ENCODE measurements around the gene MAN1C1. TPM values are rescaled to one million over a fixed set of nuclear protein-coding genes. Genes with fewer than 3 reads are reported as not detected.

MAN1C1 gene
- total RNA-seq, 1 experiment from 2014 or later = 1.2 TPM

DNA sequence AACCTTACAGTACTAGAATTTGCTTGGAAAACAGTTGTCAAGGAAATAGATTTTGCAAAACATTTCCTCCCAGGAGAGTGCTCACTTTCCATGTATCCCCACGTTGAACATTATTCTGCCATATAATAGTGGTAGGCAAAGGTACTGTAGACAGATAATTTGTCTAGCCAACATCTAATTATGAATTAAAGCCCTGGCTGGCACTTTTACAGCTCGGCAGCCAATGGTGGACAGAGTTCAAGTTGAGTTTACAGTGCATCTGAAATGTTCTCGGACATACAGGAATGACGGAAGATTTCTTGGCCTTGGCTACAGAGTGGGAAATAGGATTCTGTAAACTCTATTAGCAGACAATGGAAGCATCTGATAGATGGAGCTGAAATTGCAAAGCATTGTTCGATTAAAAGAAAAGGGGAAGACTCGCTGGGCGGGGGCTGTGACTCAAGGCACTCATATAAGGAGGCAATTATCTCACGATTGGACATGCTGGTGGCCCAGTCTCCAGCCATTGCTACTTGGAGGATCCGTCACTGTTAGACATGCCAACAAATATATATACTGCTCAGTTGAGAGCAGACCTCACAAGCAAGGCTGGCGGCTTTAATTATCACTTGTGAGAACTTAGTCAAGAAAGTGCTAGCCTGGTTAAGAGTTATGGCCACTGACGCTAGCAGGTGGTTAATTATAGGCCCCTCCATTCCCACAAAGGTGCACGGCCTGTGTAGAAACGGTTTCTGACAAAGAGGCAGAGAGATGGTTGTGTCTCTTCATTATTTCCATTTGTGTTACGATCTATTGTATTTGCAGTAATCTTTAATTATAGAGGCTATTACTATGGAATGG is 48.0 kb downstream of the MAN1C1 start:
- no peaks in the 10 kb centered on the region for H3K27me3 ChIP-seq (ENCODE audit: insufficient read depth, low read length)
- no TSS peak for BruUV-seq (replicated peaks)
- POLR2A ChIA-PET = no interaction called here

More for the DNA sequence above, 48.0 kb downstream of the MAN1C1 start:
- Histone ChIP-seq H3K9ac (ENCODE audit: low read length) (no peak overlapping the region), H3K9me3 (ENCODE audit: control insufficient read depth in 1 of 2, insufficient read depth in 1 of 2, low read depth in 1 of 2, low read length in 2 of 2) (no peaks in the 10 kb centered on the region), H3K27ac (ENCODE audit: low read depth, low read length) (no peak overlapping the region), H3K4me2 (ENCODE audit: low read length) (no peak overlapping the region), H2AFZ (ENCODE audit: low read depth, low read length, poor library complexity, severe bottlenecking) (no peak overlapping the region), H3K4me3 (replicated peaks in 1 of 2; ENCODE audit: low read depth in 1 of 2, low read length in 2 of 2) (no peak overlapping the region), H3K9me2 (ENCODE audit: insufficient read depth) (no peaks in the 10 kb centered on the region), H3K4me1 (ENCODE audit: control insufficient read depth in 1 of 2, insufficient read depth in 2 of 2, low read length in 2 of 2) (no peaks in the 10 kb centered on the region), H3K79me2 (ENCODE audit: insufficient read depth, low read length) (no peaks in the 10 kb centered on the region), H3K36me3 (ENCODE audit: control insufficient read depth in 1 of 2, insufficient read depth in 2 of 2, low read length in 2 of 2) (no peaks in the 10 kb centered on the region), H4K20me1 (ENCODE audit: insufficient read depth) (no peaks in the 10 kb centered on the region)
- TF ChIP-seq TCF7L2 (IDR thresholded peaks at IDR 0.05; ENCODE audit: borderline replicate concordance, extremely low read depth, insufficient read depth, insufficient read length) (no peak), EZH2phosphoT487 (IDR thresholded peaks at IDR 0.05; ENCODE audit: borderline replicate concordance) (no peak), SIN3A (IDR thresholded peaks at IDR 0.05; ENCODE audit: low read depth) (no peak), YY1 (IDR thresholded peaks at IDR 0.05; ENCODE audit: extremely low read depth, insufficient replicate concordance, low read depth, low read length) (no peak), EGR1 (IDR thresholded peaks at IDR 0.05; ENCODE audit: low read depth) (no peak), ZFX (IDR thresholded peaks at IDR 0.05) (no peak), ELF1 (IDR thresholded peaks at IDR 0.05; ENCODE audit: borderline replicate concordance, low read depth) (no peak), CEBPB (IDR thresholded peaks at IDR 0.05; ENCODE audit: low read depth) (no peak), POLR2AphosphoS5 (IDR thresholded peaks at IDR 0.05; ENCODE audit: low read depth, low read length) (no peak), SRF (IDR thresholded peaks at IDR 0.05; ENCODE audit: low read depth) (no peak), JUND (IDR thresholded peaks at IDR 0.05) (no peak), EZH2 (IDR thresholded peaks at IDR 0.05) (no peak), POLR2A (IDR thresholded peaks at IDR 0.05; ENCODE audit: borderline replicate concordance, extremely low read depth, insufficient read depth, insufficient read length) (no peak)
- TF ChIP-seq, protein P1, sequence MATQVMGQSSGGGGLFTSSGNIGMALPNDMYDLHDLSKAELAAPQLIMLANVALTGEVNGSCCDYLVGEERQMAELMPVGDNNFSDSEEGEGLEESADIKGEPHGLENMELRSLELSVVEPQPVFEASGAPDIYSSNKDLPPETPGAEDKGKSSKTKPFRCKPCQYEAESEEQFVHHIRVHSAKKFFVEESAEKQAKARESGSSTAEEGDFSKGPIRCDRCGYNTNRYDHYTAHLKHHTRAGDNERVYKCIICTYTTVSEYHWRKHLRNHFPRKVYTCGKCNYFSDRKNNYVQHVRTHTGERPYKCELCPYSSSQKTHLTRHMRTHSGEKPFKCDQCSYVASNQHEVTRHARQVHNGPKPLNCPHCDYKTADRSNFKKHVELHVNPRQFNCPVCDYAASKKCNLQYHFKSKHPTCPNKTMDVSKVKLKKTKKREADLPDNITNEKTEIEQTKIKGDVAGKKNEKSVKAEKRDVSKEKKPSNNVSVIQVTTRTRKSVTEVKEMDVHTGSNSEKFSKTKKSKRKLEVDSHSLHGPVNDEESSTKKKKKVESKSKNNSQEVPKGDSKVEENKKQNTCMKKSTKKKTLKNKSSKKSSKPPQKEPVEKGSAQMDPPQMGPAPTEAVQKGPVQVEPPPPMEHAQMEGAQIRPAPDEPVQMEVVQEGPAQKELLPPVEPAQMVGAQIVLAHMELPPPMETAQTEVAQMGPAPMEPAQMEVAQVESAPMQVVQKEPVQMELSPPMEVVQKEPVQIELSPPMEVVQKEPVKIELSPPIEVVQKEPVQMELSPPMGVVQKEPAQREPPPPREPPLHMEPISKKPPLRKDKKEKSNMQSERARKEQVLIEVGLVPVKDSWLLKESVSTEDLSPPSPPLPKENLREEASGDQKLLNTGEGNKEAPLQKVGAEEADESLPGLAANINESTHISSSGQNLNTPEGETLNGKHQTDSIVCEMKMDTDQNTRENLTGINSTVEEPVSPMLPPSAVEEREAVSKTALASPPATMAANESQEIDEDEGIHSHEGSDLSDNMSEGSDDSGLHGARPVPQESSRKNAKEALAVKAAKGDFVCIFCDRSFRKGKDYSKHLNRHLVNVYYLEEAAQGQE (IDR thresholded peaks at IDR 0.05; ENCODE audit: low read depth) = no peak
- TF ChIP-seq, protein P2, sequence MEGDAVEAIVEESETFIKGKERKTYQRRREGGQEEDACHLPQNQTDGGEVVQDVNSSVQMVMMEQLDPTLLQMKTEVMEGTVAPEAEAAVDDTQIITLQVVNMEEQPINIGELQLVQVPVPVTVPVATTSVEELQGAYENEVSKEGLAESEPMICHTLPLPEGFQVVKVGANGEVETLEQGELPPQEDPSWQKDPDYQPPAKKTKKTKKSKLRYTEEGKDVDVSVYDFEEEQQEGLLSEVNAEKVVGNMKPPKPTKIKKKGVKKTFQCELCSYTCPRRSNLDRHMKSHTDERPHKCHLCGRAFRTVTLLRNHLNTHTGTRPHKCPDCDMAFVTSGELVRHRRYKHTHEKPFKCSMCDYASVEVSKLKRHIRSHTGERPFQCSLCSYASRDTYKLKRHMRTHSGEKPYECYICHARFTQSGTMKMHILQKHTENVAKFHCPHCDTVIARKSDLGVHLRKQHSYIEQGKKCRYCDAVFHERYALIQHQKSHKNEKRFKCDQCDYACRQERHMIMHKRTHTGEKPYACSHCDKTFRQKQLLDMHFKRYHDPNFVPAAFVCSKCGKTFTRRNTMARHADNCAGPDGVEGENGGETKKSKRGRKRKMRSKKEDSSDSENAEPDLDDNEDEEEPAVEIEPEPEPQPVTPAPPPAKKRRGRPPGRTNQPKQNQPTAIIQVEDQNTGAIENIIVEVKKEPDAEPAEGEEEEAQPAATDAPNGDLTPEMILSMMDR (IDR thresholded peaks at IDR 0.05 in 2 of 3, conservative IDR thresholded peaks at IDR 0.05 in 1 of 3; ENCODE audit: borderline replicate concordance in 1 of 3, insufficient read depth in 1 of 3, low read depth in 2 of 3, low read length in 2 of 3) = no peak
- DNase-seq (ENCODE audit: low read depth, low spot score) (no peak), ATAC-seq (no peak)
- ChIA-PET CTCF (no interaction called here), RAD21 (ENCODE audit: low non-redundant PET in 1 of 2, low total read pairs in 2 of 2, uncharacterized antibody in 2 of 2, unreplicated experiment in 2 of 2) (no interaction called here)
- intact Hi-C loops (cut with micrococcal nuclease) = no loop called here

All from HCT116 (cell line).